GM12864 (cell line): ENCODE data around the gene ZNF747.

ENCODE experiments used
- DNase-seq: peaks from one replicate; pipeline ENCODE4 v3.0.0-alpha.2; 2011; ENCODE audit warnings: low read depth
- H3K4me3 ChIP-seq: 2 replicates; pipeline ENCODE4 v1.5.1; 2011; ENCODE audit warnings: mild to moderate bottlenecking, low read depth, low read length, control low read depth
- TF ChIP-seq, protein P1 (sequence below): IDR thresholded peaks from 2 replicates; pipeline ENCODE4 v1.5.1; 2011; ENCODE audit warnings: low read depth, mild to moderate bottlenecking, moderate library complexity, low read length, control low read depth, inconsistent platforms; ENCODE audit errors: missing control alignments

ZNF747 gene

DNA sequence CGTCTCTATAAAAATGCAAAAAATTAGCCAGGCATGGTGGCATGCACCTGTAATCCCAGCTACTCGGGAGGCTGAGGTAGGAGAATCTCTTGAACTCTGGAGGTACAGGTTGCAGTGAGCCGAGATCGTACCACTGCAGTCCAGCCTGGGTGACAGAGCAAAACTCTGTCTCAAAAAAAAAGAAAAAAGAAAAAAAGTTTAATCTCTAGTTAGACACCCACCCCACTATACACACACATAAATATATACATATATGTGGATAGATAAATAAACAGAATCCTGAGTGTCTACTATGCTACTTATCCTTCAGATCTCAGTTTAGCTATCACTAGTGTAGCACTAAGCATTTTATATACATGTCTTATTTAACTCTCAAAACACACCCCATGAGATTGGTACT, 43.4 kb downstream of the ZNF747 start:
- H3K4me3 ChIP-seq: no peak overlapping the region
- TF ChIP-seq, protein P1, sequence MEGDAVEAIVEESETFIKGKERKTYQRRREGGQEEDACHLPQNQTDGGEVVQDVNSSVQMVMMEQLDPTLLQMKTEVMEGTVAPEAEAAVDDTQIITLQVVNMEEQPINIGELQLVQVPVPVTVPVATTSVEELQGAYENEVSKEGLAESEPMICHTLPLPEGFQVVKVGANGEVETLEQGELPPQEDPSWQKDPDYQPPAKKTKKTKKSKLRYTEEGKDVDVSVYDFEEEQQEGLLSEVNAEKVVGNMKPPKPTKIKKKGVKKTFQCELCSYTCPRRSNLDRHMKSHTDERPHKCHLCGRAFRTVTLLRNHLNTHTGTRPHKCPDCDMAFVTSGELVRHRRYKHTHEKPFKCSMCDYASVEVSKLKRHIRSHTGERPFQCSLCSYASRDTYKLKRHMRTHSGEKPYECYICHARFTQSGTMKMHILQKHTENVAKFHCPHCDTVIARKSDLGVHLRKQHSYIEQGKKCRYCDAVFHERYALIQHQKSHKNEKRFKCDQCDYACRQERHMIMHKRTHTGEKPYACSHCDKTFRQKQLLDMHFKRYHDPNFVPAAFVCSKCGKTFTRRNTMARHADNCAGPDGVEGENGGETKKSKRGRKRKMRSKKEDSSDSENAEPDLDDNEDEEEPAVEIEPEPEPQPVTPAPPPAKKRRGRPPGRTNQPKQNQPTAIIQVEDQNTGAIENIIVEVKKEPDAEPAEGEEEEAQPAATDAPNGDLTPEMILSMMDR: no peak
- DNase-seq: no peak

DNA sequence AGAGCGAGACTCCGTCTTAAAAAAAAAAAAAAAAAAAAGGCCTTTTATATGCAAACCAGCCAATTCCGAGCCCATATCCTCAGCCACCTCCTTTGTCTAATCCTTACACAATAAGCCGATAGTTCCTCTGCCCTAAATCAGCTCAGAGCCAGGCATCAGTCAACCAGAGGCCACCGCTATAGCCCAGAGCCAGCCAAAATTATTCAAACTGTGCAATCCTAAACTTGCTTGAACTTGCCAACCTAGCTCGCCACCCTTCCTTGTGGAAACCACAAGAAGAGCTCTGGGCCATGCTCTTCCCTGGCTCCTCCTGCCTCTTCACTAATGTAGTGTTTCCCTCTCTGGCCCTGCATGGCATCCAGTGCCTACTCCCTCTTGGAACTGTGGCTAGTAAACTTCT, 44.4 kb downstream of the ZNF747 start:
- DNase-seq: no peak
- TF ChIP-seq, protein P1: no peak
- no peak overlapping the region for H3K4me3 ChIP-seq

DNA sequence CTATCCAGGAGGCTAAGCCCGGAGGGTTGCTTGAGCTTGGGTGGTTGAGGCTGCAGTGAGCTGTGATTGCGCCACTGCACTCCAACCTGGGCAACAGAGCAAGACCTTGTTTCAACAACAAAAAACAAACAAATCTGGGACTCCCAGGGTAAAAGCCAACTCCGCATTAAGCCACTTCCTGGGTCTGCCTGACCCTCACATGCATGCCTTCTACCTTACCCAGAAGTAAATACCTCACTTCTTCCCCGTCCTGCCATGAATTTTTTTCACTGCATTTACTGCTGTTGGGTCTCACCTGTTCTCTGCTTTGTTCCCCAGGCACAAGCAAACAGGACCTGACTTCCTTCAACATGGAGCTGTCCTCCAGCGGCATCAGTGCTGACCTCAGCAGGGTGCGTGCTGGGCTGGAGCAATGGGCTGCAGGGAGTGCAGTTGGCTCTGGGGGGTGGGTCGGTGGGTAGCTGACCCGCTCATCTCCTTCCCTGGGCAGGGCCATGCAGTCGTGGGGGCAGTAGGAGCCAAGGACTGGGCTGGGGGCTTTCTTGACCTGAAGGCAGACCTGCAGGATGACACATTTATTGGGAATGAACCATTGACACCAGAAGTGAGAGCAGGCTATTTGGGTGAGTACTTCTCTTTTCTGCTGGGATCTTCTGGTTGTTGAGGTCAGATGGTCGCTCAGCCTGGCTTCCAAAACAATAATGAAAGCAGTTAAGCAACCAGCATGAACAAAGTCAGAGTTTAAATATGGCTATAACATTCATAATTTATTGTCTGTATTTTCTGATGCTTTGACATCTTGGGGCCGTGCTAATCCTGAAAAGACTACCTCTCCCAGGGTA, 45.7 kb downstream of the ZNF747 start:
- no peak overlapping the region for H3K4me3 ChIP-seq
- no peak for DNase-seq
- TF ChIP-seq, protein P1: no peak

DNA sequence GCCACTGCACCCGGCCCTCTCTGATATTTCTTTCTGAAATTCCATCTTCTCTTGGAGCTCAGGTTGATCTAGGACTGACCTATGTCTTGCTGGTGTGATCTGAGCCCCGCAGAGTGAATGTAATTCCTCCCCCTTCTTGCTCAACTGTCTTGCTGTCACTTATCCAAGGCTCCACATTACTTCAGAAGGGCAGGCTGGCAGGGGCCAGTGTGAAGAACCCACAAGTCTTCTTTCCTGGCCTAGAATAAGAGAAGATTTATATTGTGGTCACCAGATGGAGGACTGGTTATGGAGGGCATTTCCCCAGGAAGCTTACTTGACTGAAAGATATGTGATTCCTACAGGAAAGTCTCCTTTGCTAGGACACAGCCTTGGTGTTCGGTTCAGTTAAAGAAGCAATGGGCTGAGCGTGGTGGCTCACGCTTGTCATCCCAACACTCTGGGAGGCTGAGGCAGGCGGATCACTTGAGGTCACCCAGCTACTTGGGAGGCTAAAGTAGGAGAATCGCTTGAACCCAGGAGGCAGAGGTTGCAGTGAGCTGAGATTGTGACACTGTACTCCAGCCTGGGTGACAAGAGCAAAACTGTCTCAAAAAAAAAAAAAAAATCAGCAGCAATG, 48.7 kb downstream of the ZNF747 start:
- no peak overlapping the region for H3K4me3 ChIP-seq
- TF ChIP-seq, protein P1: no peak
- no peak for DNase-seq

DNA sequence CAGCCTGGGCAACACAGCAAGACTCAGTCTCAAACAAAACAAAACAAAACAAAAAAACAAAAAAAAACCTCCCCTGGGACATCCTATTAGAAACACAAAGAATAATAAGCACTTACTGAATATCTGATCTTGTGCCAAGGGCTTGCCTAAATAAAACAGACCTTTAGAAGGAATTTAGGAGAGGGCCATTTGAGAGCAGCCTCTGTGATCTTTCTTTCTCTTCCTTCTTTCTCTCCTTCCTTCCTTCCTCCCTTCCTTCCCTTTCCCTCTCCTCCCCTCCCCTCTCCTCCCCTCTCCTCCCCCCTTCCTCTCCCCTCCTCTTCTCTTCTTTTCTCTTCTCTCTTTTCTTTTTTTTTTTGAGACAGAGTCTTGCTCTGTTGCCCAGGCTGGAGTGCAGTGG, 49.8 kb downstream of the ZNF747 start:
- H3K4me3 ChIP-seq: no peak overlapping the region
- TF ChIP-seq, protein P1: no peak
- no peak for DNase-seq

DNA sequence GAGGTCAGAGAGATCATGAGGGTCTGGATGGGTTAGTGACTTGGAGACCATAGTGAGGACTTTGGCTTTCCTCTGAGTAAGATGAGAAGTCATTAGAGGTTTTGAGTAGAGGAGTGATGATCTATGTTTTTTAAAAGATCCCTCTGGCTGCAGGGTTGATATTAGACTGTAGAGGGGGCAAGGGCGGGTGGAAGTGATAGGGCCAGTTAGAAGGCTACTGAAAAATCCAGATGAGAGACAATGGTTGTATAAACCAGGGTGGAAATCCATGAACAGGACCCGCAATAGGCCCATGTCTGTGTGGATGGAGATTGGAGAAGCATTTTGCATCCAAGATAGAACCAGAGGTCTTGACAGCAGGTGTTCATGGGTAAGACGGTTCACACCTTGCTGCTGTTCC, 52.3 kb downstream of the ZNF747 start:
- DNase-seq: no peak
- H3K4me3 ChIP-seq: no peak overlapping the region
- TF ChIP-seq, protein P1: peak; percentile 19
